HG03039 (cell line): ENCODE results near the gene TEX51.

Source experiments
- ATAC-seq: cut with Tn5 transposase; IDR thresholded peaks from one replicate; pipeline ENCODE4 v1.9.1; 2021; ENCODE audit warnings: mild to moderate bottlenecking, moderate library complexity; ENCODE audit not compliant: unreplicated experiment

The TEX51 gene

DNA sequence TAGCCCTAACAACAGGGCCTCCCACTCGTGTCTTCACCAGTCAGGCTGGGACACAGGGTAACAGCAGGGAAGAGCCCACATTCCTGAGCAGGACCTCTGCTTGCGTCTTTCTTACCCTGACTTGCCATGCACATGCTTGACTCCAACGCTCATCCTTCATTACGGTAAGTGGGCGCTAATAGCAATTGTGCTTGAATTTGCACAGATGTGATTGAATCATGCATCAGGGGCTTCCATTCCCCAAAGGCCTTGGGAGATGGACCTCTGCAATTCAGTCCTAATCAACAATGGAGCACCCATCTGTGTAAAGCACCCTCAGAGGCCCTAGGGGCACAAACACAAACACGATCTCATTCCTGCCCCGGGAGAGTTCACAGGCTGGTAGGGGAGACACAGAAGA is 13.5 kb downstream of the TEX51 start:
- ATAC-seq: no peak

DNA sequence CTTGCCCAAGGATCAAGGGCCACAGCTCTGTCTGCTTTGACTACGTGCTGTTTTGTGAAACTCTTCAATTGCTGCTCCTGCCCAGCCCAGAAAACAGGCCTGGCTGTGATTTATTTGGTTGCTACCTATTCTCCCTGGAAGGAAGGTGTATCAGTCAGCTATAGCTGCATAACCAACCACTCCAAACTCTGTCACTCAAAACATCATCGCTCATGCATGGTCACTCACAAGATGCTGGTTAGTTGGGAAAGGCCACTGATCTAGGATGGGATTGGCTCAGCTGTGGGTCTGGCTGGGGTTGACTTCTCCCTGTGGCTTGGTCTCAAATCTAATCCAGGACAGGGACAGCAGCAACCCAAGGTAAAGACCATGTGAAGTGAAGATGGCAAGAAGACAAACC is 14.6 kb downstream of the TEX51 start:
- no peak for ATAC-seq

DNA sequence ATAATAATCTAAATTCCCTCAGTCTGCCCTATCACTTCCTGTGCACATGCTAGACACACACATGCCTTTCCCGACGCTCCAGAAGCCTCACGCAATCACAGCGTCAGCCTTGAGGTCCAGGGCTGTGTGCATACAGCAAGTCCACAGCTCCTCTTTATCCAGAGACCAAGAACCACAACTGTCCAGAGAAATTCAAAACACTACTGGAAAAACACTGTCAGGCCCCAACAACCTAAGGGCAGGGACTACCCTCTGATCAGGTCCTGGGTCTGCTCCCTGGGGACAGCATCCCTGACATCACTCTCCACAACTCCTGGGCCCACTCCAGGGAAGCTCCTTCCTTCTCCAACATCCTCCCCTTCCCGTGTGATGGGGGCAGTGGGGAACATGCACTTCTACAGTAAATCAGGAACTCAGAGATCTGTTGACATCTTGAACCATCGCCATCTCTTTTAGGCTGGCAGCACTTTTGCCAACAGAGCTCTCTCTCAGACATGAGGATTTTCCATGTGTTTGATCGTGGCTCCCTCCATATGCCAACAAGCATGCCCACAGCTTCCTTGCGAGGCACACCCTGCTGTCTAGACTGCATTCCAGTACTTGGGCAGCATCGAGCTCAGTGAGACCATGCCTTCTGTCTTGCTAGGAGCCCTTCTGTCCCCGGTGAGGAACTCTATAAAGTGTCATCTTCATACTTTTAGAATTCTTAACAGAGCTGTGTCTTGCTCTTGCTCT is 15.4 kb downstream of the TEX51 start:
- ATAC-seq: no peak

DNA sequence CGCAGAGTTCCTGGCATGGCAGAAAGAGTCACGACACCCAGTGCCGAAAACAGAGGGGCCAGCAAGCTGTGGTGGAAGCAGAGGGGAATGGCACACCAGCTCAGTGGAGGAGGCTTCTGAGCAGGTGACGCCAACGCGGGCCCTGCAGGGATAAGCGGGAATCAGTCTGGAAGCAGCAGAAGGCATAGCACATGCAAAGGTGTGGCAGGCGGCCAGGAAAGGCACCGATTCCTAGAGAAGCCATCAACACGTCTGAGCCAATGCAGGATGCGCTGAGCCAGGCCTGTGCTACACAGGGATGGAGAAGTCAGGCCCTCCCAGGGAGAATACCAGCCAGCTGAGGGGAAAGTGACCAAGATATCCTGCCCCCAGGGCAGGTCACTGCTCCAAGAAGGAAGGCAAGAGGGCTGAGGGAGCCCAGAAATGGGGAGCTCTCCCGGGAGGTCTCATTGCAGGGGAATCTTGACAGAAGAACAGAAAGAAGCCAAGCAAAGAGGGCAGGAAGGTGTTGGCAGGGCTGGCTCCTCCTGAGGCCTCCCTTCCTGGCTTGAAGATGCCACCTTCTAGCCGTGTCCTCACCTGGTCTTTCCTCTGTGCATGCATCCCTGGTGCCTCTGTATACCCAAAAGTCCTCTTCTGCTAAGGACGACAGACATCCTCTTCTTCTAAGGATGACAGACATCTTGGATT is 16.3 kb downstream of the TEX51 start:
- ATAC-seq: no peak

DNA sequence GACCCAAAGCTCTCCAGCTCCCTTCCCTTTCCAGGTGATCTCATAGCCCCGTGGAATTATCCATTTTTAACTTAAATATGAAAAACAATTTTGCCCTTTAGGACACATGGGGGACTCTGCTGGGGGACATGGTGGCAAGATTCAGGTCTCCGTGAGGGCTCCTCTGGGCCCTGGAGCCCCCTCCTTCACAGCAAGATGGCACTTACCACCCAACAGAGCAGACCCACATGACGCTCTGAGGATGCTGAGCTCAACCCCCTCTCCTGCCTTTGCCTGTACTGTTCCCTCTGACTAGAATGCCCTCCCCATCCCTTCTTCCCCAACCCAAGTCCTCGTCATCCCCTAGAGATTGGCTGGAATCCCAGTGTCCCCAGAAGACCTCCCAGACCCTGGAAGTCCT is 17.2 kb downstream of the TEX51 start:
- no peak for ATAC-seq

DNA sequence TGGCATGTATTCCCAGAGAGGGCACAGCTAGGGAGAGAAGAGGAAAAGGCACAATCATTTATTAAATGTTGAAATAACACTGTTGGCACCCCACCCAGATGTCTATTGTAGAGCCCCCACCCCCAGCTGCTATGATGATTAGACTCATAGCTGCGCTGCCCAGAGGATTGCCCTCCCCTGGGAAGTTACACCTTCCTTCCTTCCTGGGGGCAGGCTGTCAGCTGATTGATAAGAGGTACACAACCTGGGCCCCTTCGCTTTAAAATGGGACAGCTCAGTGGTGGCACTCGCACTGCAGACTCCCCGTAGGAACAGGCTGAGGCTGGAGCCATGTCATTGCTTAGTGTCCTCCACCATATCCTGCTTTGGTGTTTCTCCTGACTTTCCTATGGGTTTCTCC is 18.1 kb downstream of the TEX51 start:
- no peak for ATAC-seq

DNA sequence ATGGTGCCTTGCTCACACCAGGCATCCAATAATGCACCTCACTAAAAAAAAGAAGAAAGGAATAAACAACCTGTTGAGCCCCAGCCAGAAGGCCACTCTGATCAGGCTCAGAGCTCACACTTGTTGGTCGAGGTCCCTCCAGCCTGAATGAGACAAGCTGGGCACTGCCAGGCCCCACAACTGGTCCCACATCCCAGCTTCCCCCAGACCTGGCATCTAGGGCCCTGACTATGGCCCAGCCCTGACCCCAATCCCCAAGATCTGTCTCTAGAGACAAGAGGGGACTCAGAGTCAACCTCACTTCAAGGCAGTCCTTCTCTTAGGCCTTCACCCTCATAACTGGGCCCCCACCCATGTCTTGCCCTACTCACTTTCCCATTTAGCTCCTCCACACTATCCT is 22.4 kb downstream of the TEX51 start:
- ATAC-seq: no peak

DNA sequence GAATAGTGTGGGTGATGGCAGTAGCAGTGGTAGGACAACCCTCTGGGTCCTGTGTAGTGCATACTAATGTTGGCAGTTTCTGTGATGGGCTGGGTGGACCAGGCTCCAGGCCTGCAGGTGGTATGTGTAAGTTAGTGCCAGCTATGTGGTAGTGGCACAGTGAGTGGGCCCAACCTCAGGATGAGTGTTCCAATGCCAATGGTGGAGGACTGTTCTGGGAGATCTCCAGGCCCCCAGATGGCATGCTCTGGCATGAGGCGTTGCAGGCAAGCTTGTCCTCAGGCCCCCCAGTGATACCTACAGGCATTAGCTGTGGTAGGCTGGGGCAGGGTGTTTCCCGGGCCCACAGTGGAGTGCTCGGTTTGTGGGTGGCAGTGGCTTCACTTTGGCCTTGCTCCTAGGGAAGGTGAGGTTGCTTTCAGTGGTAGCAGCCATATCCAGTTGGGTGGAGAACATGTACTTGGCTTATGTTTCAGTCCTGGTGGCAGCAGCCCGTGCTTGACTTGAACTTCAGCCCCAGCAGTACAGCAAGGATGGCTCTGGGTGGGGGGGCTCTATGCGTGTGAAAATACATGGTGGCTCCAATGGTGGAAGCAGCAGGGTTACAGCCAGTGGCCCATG is 32.4 kb downstream of the TEX51 start:
- ATAC-seq: no peak

DNA sequence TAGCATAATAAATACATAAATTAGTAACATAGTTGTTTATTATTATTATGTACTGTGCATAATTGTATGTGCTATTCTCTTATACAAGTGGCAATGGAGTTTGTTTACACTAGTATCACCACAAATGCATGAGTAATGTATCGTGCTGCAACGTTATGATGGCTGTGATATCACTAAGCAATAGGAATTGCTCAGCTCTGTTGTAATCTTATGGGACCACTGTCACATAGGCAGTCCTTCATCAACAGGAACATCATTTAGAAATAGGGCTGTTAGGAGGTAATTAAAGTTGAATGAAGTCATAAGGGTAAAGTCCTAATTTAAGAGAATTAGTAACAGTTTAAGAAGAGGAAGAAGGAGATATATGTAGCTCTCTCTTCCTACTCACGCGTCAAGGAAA is 33.8 kb downstream of the TEX51 start:
- ATAC-seq: no peak

DNA sequence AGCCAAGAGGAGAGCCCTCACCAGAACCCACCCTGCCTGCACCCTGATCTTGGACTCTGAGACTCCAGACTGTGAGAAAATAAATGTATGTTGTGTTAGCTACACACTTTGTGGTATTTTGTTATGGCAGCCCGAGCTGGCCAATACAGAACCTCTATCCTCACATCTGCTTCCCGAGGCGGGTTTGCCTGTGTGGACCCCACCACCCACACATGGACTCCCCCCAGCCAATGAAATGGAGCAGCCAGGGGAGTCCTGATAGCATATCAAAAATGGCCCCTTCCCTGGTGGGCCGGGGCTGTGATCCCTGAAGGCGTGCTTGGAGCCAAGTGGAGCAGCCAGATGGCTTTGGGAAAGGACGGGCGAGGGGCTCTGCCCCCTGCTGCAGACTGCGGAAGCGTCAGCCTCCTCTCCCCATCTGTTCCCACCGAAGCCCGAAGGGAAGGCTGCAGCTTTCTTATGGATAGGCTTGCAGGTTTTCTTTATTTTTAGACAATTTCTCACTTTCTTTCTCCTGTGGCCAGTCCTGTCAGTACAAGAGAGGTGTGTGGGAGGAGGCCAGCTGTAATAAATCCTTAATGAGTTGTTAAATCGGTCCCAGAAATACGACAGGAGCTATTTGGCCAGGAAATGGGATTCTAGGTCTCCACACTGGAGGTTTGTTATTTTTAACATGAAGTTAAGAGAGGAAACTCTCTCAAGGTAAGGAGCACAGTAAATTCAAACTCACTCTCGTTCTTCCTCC is 34.4 kb downstream of the TEX51 start:
- ATAC-seq: no peak

DNA sequence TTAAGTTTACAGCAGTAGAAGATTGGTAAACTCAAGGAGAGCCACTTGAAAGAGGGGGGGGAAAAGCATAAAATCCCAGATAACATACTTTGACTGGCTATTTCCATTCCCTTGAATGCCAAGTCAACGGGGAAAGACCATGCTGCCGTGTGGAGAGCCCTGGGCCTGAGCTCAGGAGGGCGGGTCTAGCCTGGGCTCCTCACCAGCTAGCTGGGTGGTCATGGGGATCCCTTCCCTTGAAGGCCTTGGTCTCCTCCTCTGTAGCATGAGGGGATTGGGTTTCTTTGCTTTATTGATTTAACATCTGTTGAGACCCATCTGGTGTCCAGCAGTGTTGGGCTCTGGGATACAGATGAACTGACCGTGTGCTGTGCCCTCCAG is 35.0 kb downstream of the TEX51 start:
- no peak for ATAC-seq

DNA sequence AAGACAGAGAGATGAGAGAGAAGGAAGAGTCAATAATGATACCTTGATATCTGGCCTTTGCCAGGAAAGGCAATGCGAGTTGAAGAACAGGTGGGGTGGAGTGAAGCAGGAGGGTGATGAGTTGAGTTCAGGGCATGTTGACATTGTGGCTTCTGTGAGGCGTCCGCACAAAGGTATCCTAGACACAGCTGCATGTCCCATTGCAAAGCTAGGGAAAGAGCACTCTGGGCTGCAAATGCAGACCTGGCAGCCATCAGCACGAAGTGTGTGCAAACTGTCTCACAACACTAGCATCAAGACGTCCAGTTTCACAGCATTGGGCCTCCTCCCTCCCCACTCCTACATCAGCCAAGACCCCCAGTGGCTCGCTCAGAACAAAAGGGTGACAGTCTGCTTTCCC is 36.1 kb downstream of the TEX51 start:
- no peak for ATAC-seq

DNA sequence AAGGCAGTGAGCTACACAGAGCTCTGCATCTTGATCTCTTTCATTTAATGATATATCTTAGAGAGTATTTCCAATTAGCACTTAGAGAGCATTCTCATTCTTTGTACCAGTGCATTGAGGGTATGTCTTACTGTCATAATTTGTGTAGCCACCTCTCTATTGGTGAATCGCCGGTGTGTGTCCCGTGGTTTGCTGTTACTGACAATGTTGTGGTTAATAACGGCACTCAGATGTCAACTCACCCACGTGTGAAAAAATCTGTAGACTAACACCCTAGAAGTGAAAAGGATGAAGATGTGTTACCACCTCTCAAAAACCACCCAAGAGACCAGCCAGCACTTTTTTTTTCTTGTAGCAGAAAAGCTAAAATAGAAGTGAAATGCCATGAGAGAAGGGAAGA is 37.1 kb downstream of the TEX51 start:
- ATAC-seq: no peak

DNA sequence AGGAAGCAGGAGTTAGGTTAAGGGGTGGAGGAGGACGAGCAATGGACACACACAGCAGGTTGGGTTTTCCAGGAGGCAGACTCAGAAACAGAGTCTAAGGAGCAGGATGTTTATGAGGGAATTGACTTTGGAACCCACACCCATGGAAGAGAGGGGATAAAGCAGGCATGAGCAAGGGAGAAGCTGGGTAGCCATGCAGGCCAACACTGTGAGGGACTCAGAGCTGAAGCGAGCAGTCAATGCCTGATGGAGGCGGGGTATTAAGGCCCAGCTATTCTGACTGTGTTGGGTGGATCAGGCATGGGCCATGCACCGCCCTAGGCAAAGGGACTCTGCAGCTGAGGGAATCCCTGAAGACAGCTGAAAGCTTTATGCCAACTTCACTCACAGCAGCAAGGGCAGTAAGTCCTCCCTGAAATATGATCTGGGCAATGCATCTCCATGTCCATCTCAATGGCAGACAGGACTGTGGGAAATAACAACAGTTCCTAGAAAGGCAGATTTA is 37.6 kb downstream of the TEX51 start:
- no peak for ATAC-seq

DNA sequence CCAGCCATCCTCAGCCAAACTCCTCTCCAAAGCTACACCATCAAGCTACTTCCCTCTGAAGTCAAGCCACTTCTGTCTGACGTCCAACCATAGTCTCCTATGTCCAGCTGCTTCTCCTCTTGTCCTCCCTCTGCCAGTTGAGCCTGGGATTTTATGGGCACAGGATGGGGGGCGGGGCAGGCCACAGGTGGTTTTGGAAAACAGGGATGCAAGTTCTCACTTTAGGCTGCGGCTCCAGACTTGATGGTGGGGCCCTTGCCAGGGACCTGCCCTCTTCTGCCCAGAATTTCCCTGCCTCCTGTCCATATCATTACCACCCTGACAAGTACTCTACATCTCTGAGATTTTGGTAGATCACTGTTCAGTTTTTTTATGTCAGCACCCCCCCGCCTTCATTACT is 41.6 kb downstream of the TEX51 start:
- no peak for ATAC-seq

DNA sequence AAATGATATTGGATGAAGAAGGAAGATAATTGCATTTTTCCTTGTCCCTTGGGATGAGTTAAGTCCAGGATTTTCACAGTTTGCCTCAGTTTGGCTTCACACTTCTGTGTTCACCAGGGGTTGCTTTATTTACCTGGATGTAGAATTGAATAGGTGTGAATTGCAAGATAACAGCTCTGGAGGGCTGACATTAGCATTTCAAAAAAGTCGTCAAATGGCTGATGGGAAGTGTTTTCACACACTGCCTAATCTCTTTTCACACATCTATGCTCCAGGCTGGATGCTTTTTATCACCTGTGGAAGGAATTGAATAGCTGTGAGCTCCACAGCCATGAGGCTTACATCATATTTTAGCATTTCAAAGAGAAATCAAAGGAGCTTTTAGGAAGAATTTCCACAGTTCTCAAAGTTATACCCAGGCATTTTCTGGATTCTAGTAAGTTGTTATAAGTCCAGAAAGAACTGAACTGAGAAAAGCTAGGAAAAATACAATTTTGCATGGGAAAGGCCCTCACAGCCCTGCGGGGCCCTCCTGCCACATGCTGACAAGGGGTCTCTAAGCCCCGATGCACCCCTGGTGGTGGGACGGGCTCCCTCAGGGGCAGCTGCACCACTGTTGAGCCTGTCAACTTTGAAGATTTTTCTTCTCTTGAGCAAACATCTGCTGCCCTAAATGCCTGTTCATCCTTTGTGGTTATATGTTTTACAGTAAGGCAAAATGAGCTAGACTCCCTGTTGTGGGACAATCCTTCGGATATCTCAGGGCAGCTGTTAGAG is 43.9 kb downstream of the TEX51 start:
- ATAC-seq: no peak

DNA sequence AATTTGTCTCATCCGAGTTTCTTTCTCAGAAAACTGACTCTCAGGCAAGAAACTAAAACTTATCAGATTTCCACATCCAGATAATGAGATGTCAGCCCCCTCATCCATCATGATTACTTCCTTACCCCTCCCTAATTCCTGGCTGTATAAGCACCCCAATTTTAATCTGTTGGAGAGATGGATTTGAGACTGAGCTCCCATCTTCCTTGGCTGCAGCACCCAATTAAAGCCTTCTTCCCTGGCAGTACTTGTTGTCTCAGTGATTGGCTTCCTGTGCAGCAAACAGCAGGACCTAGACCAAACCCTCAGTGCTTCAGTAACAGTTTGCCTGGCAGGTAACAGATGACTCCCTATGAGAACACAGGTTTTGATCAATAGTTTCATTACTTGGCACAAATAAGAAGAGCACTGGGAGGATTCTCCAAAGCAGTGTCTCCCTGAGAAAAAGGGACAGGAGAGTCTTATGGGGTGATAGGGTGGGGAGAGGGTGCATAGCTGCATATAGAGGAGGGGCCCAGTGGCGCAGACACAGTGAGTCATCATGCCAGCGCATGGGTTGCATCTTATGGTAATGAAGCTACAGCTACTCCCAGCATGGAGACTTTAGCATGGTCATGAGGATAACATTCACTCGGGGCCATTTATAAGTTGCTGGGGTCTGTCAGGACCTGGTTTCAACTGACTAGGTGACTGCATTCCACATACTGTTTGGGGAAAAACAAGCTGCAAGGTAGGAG is 45.1 kb downstream of the TEX51 start:
- no peak for ATAC-seq

DNA sequence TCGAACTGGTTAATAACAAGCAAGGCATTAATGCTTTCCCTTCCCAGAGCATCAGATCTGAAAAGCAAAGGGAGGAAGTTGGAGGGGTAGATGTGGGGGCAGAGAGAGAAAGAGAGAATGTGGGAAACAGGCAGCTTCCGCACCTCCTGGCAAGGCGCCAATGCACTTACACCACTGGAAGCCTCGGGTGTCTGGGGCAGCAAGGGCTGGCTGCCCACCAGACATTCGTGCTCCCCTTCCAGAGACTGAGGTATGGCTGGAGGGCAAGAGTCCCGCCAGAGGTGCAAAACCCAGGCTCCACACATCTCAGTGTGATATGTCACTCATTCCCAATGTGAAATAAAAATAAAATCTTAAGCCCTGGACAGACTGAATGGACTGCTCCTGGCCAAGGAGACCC is 46.4 kb downstream of the TEX51 start:
- no peak for ATAC-seq

DNA sequence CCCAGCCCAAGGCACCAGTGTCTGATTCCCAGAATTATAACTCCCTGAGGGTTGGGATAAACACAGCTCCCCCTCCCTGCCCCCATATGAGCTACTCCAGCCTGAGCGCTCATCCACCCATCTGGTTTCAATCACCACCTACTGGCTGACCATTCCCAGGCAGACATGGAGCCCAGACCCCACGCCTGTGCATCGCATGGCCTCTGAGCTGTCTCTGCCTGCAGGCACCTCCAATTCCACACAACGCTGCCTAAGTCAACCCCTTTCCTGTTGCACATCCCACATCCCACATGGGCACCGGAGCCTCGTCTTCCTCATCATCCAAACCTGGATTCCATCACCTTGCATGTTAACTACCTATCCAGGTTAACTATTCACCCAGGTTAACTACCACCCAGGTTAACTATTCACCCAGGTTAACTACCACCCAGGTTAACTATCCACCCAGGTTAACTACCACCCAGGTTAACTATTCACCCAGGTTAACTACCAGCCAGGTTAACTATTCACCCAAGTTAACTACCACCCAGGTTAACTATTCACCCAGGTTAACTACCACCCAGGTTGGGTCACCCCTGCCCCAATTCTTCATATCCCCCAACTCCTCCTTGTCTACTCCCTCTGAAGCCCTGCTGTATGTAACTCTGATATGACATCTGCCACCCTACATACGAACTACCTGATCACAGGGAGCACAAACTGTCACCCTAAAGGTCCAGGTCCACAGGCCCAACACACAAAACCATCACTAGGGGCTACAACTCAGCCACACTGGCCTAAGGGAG is 47.8 kb downstream of the TEX51 start:
- no peak for ATAC-seq
